Measurements from ENCODE around the gene NUDT3.
A peak's percentile ranks its signal among the peaks of the same experiment; 100 is the strongest.

NUDT3 gene

GRCh38 chr6:34423254-34423653, 30.8 kb upstream of the NUDT3 start:
- no peak overlapping the region for H3K4me3 ChIP-seq (replicated peaks; ENCODE audit: low read depth, low read length)
- no peak for TF ChIP-seq CTCF (IDR thresholded peaks at IDR 0.05; ENCODE audit: insufficient read depth, low read length, poor library complexity, severe bottlenecking)
- no peaks in the 10 kb centered on the region for H3K27me3 ChIP-seq (replicated peaks; ENCODE audit: control insufficient read depth, insufficient read depth, low read length)
- no peak for DNase-seq (ENCODE audit: extremely low read depth, insufficient read length)
- H3K36me3 ChIP-seq (ENCODE audit: control insufficient read depth, insufficient read depth, low read length), result peaks cover 23% of the 10 kb centered on the region

GRCh38 chr6:34418367-34418766, 25.9 kb upstream of the NUDT3 start:
- no peak for TF ChIP-seq CTCF (IDR thresholded peaks at IDR 0.05; ENCODE audit: insufficient read depth, low read length, poor library complexity, severe bottlenecking)
- H3K4me3 ChIP-seq (replicated peaks; ENCODE audit: low read depth, low read length), result no peak overlapping the region
- H3K27me3 ChIP-seq (replicated peaks; ENCODE audit: control insufficient read depth, insufficient read depth, low read length), result no peaks in the 10 kb centered on the region
- peaks cover 34% of the 10 kb centered on the region for H3K36me3 ChIP-seq (ENCODE audit: control insufficient read depth, insufficient read depth, low read length)
- DNase-seq (ENCODE audit: extremely low read depth, insufficient read length), result no peak

DNA sequence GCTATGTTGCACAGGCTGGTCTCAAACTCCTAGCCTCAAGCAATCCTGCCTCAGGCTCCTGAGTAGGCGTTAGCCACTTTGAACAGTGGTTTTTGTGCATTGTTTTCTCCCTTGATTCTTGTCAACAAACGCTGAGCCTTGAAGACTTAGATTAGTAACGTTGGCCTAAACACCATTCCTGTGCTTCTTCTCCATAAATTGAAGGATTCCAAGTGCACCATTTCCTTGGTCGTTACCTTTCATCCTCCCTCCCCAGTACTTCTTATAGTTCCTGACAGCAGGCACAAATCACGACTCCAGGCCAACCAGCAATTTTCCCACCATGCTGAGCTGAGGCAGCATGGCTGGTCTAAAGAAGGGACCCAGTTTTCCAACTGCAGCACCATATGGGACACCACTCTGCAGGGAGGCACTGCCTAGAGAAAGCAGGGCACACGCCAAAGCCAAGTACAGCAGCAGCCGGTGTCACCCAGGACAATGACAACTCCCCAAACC, 24.5 kb upstream of the NUDT3 start:
- no peaks in the 10 kb centered on the region for H3K27me3 ChIP-seq (replicated peaks; ENCODE audit: control insufficient read depth, insufficient read depth, low read length)
- no peak overlapping the region for H3K4me3 ChIP-seq (replicated peaks; ENCODE audit: low read depth, low read length)
- DNase-seq (ENCODE audit: extremely low read depth, insufficient read length), result no peak
- no peak for TF ChIP-seq CTCF (IDR thresholded peaks at IDR 0.05; ENCODE audit: insufficient read depth, low read length, poor library complexity, severe bottlenecking)
- H3K36me3 ChIP-seq (ENCODE audit: control insufficient read depth, insufficient read depth, low read length), result peaks cover 25% of the 10 kb centered on the region

DNA sequence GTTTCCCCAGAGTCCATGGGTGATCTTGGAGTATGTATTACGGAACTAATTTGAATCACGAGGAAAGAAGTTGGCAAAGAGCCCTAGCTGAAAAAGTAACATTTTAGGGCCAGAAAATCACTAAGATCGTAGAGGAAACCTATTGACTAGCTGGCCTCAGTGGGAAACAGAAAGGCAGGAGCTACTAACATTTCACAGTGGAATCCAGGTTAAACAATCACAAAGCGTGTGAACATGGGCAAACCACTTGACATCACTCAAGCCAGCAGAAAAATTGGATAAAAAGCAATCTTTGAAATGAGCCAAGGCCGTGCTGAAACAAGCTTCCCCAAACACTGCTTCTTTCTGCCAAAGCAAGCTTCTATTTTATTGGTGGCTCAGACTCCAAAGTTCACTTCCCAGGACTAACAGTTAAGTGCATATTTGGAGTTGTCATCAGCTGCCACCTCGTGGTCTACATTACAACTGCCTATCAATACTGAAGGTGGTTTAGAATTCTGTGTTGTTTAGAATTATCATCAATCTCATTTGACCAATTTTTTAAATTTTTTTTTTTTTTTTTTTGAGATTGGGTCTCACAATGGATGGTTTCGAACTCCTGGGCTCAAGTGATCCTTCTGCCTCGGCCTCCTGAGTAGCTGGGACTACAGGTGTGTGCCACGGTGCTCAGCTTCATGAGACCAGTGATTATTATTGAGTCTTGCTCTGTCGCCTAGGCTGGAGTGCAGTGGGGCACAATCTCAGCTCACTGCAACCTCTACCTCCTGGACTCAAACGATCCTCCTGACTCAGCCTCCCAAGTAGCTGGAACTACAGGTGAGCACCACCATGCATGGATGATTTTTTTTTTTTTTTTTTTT, 22.8 kb upstream of the NUDT3 start:
- peak; percentile 36 for TF ChIP-seq CTCF (IDR thresholded peaks at IDR 0.05; ENCODE audit: insufficient read depth, low read length, poor library complexity, severe bottlenecking)
- Histone ChIP-seq H3K36me3 (ENCODE audit: control insufficient read depth, insufficient read depth, low read length) (peaks cover 21% of the 10 kb centered on the region), H3K4me3 (replicated peaks; ENCODE audit: low read depth, low read length) (no peak overlapping the region), H3K27me3 (replicated peaks; ENCODE audit: control insufficient read depth, insufficient read depth, low read length) (no peaks in the 10 kb centered on the region)
- no peak for DNase-seq (ENCODE audit: extremely low read depth, insufficient read length)

GRCh38 chr6:34412643-34413214, 20.3 kb upstream of the NUDT3 start:
- peaks cover 9% of the 10 kb centered on the region for H3K36me3 ChIP-seq (ENCODE audit: control insufficient read depth, insufficient read depth, low read length)
- DNase-seq (ENCODE audit: extremely low read depth, insufficient read length), result no peak

More at GRCh38 chr6:34412643-34413214, 20.3 kb upstream of the NUDT3 start:
- TF ChIP-seq CTCF (IDR thresholded peaks at IDR 0.05; ENCODE audit: insufficient read depth, low read length, poor library complexity, severe bottlenecking), result no peak
- H3K27me3 ChIP-seq (replicated peaks; ENCODE audit: control insufficient read depth, insufficient read depth, low read length), result no peaks in the 10 kb centered on the region
- no peak overlapping the region for H3K4me3 ChIP-seq (replicated peaks; ENCODE audit: low read depth, low read length)
